Small intestine (tissue), 7 donors: ENCODE results near the gene BTN1A1. TPM values are rescaled to one million over a fixed set of nuclear protein-coding genes. Genes with fewer than 3 reads are reported as not detected.
A peak's percentile ranks its signal among the peaks of the same experiment; 100 is the strongest.
"Not testable (repeated sequence)": the region's sequence is repeated elsewhere in the genome, so short reads cannot be mapped to it uniquely, and the experiment has no call there.

Source experiments
- DNase-seq, 2 donors: peaks; one replicate each; pipeline versions ENCODE4 v3.0.0 to v3.0.0-alpha.2; 2013
- FAIRE-seq: peaks from 2 replicates; lab custom pipeline; 2012; peaks lifted over from hg19 to GRCh38; lab: Jason Lieb, UNC
- H3K27ac ChIP-seq, 3 donors: one replicate each; pipeline ENCODE4 v1.5.1; 2013; ENCODE audit warnings: low read length in 2 of 3, mild to moderate bottlenecking in 2 of 3, control low read depth in 1 of 3, inconsistent platforms in 1 of 3, low read depth in 1 of 3, moderate library complexity in 1 of 3
- H3K27me3 ChIP-seq, 3 donors: one replicate each; pipeline ENCODE4 v1.6.1; 2013; ENCODE audit warnings: low read length in 3 of 3, inconsistent platforms in 1 of 3; ENCODE audit not compliant: control insufficient read depth in 3 of 3, insufficient read depth in 3 of 3
- H3K36me3 ChIP-seq, 3 donors: one replicate each; pipeline ENCODE4 v1.6.1; 2013; ENCODE audit warnings: low read length in 3 of 3, inconsistent platforms in 1 of 3, low read depth in 1 of 3, mild to moderate bottlenecking in 1 of 3, moderate library complexity in 1 of 3; ENCODE audit not compliant: control insufficient read depth in 3 of 3, insufficient read depth in 2 of 3
- H3K4me1 ChIP-seq, 3 donors: one replicate each; pipeline ENCODE4 v1.6.1; 2013; ENCODE audit warnings: low read length in 2 of 3, inconsistent platforms in 1 of 3, low read depth in 1 of 3, mild to moderate bottlenecking in 1 of 3, moderate library complexity in 1 of 3; ENCODE audit not compliant: control insufficient read depth in 3 of 3, insufficient read depth in 2 of 3
- H3K4me3 ChIP-seq, 3 donors: one replicate each; pipeline ENCODE4 v1.5.1; 2013; ENCODE audit warnings: low read length in 3 of 3, control low read depth in 1 of 3, inconsistent platforms in 1 of 3, low read depth in 1 of 3, mild to moderate bottlenecking in 1 of 3, moderate library complexity in 1 of 3
- H3K9me3 ChIP-seq, 2 donors: one replicate each; pipeline ENCODE4 v1.6.1; 2013; ENCODE audit warnings: low read depth in 1 of 2, low read length in 1 of 2; ENCODE audit not compliant: control insufficient read depth in 2 of 2, insufficient read depth in 1 of 2
- WGBS, 3 donors: extraction: QIAGEN DNeasy Blood & Tissue Kit; methylation state at CpG; one replicate each; pipeline ENCODE4 v1.1.7; 2013; 5-methylcytosine and 5-hydroxymethylcytosine counted together
- polyA plus RNA-seq, 4 donors: library from polyadenylated mRNA; stranded (reverse) in 3 of 4; unstranded in 1 of 4; fragments of 200-250 nt in 3 of 4; fragments of 120-200 nt in 1 of 4; gene quantifications; one replicate each; pipeline versions ENCODE4 v1.2.1 to v1.2.3, GENCODE V29; 2013
- donor health status: healthy with polysubstance abuse.
- donor health status: control.
- donor health status: control.
- donor health status: Bipolar disorder and iron deficiency.
- donor health status: healthy.

Gene BTN1A1
- polyA plus RNA-seq, 4 donors, result 0.15 to 0.48 TPM; not detected in 2

- not testable (repeated sequence) for H3K4me3 ChIP-seq, DNase-seq, H3K36me3 ChIP-seq, FAIRE-seq, H3K27me3 ChIP-seq, H3K27ac ChIP-seq, H3K4me1 ChIP-seq, H3K9me3 ChIP-seq
- WGBS, 3 donors, result 68 to 79% (median 73%) methylated on average over 8 of the region's 8 CpGs
These were observed 10.9 kb downstream of the BTN1A1 start for GRCh38 chr6:26511033-26511432.

- Histone ChIP-seq H3K9me3 (no peaks in the 10 kb centered on the region), H3K27ac (peak overlapping the region in 2 of 3 donors; percentile 26 to 27), H3K36me3 (no peaks in the 10 kb centered on the region), H3K4me1 (peaks cover 0 to 6% (median 0%) of the 10 kb centered on the region in 3 donors), H3K4me3 (no peak overlapping the region), H3K27me3 (no peaks in the 10 kb centered on the region)
- 48 to 80% (median 63%) methylated on average over 2 of the region's 2 CpGs for WGBS, 3 donors
- FAIRE-seq, result no peak
- peak; percentile 51 to 61 for DNase-seq
These were observed 14.9 kb downstream of the BTN1A1 start for GRCh38 chr6:26514984-26515383.

- Histone ChIP-seq H3K9me3 (no peaks in the 10 kb centered on the region), H3K4me3 (no peak overlapping the region), H3K27me3 (no peaks in the 10 kb centered on the region), H3K36me3 (no peaks in the 10 kb centered on the region), H3K27ac (no peak overlapping the region), H3K4me1 (peaks cover 0 to 11% (median 0%) of the 10 kb centered on the region in 3 donors)
- 72 to 80% (median 77%) methylated on average over 9 of the region's 9 CpGs for WGBS, 3 donors
- DNase-seq (no peak), FAIRE-seq (no peak)
These were observed 16.7 kb downstream of the BTN1A1 start for GRCh38 chr6:26516481-26517427.

GRCh38 chr6:26519359-26519758, 19.3 kb downstream of the BTN1A1 start:
- Histone ChIP-seq H3K9me3 (no peaks in the 10 kb centered on the region), H3K27me3 (no peaks in the 10 kb centered on the region), H3K4me1 (peaks cover 0 to 16% (median 0%) of the 10 kb centered on the region in 3 donors), H3K27ac (no peak overlapping the region), H3K4me3 (no peak overlapping the region), H3K36me3 (no peaks in the 10 kb centered on the region)
- 96 to 100% (median 98%) methylated on average over 2 of the region's 2 CpGs for WGBS, 3 donors
- FAIRE-seq (no peak), DNase-seq (no peak)

GRCh38 chr6:26520237-26520849, 20.2 kb downstream of the BTN1A1 start:
- no peaks in the 10 kb centered on the region for H3K9me3 ChIP-seq
- peak overlapping the region in 2 of 3 donors; percentile 12 to 56 for H3K4me3 ChIP-seq
- H3K36me3 ChIP-seq, result no peaks in the 10 kb centered on the region
- DNase-seq (peak in 1 of 2 donors; percentile 84), FAIRE-seq (no peak)
- WGBS, 3 donors, result 16 to 23% (median 21%) methylated on average over 14 to 21 of the region's 21 CpGs
- peak overlapping the region; percentile 81 to 97 (median 95) for H3K27ac ChIP-seq
- H3K4me1 ChIP-seq, result peaks cover 0 to 13% (median 0%) of the 10 kb centered on the region in 3 donors
- no peaks in the 10 kb centered on the region for H3K27me3 ChIP-seq

GRCh38 chr6:26520850-26521599, 20.9 kb downstream of the BTN1A1 start:
- H3K36me3 ChIP-seq, result no peaks in the 10 kb centered on the region
- peak; percentile 86 to 89 for DNase-seq
- peak overlapping the region; percentile 58 to 68 (median 59) for H3K4me3 ChIP-seq
- no peaks in the 10 kb centered on the region for H3K27me3 ChIP-seq
- WGBS, 3 donors, result 0 to 1% (median 0%) methylated on average over 28 to 43 of the region's 49 CpGs
- FAIRE-seq, result no peak
- H3K27ac ChIP-seq, result peak overlapping the region; percentile 95 to 98 (median 98)
- H3K9me3 ChIP-seq, result no peaks in the 10 kb centered on the region
- H3K4me1 ChIP-seq, result peaks cover 0 to 10% (median 0%) of the 10 kb centered on the region in 3 donors

GRCh38 chr6:26521600-26522391, 21.7 kb downstream of the BTN1A1 start:
- FAIRE-seq (no peak), DNase-seq (peak; percentile 80 to 92)
- Histone ChIP-seq H3K9me3 (no peaks in the 10 kb centered on the region), H3K4me1 (peaks cover 0 to 10% (median 0%) of the 10 kb centered on the region in 3 donors), H3K27me3 (no peaks in the 10 kb centered on the region), H3K27ac (peak overlapping the region; percentile 95 to 98 (median 98)), H3K4me3 (peak overlapping the region; percentile 58 to 68 (median 59)), H3K36me3 (no peaks in the 10 kb centered on the region)
- 5 to 11% (median 6%) methylated on average over 66 to 74 of the region's 74 CpGs for WGBS, 3 donors
